Transverse colon (tissue), 4 donors: Measurements from ENCODE around the gene NTRK3.

ENCODE experiments used
- EP300 ChIP-seq: sonication (generic); formaldehyde crosslinking; IDR thresholded peaks from one replicate; pipeline ENCODE4 v1.6.1; 2017; ENCODE audit warnings: antibody characterized with exemption, low read depth
- POLR2A ChIP-seq: fragments of 450-650 bp; IDR thresholded peaks from one replicate; pipeline ENCODE4 v1.6.1; 2016; ENCODE audit warnings: antibody characterized with exemption, mild to moderate bottlenecking, moderate library complexity
- POLR2AphosphoS5 ChIP-seq, 3 donors: sonication (generic); formaldehyde crosslinking; IDR thresholded peaks; one replicate each; pipeline ENCODE4 v1.6.1; 2016; ENCODE audit warnings: antibody characterized with exemption in 3 of 3
- TF ChIP-seq, protein P1 (sequence below), 5 experiments: fragments of 200-600 bp in 3 of 5; fragments of 450-650 bp in 2 of 5; sonication (generic) in 3 of 5; IDR thresholded peaks; 1 replicate in 2 of 5; 2 replicates in 3 of 5; pipeline ENCODE4 v1.5.1; 2016 to 2017; ENCODE audit warnings: antibody characterized with exemption in 5 of 5, inconsistent platforms in 3 of 5, mild to moderate bottlenecking in 2 of 5, moderate library complexity in 1 of 5

DNA sequence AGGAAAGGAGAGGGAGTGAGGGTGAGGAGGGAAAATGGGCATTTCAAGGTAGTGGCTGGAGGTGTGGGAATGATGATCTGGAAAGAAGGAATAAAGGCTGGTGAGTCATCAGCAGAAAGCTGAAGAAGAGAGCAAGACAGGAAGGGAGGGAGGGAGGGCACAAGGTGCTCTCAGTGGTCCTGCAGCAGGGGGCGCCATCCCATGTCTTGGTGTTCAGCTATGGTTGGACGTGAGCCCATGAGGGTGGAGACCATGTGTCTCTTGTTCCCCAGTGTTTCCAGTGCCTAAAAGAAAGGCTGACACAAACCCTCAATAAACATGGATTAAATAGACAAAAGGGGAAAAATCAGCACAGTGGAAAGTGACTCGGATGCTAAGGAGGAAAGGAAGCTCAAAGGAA is 228.5 kb downstream of the NTRK3 start:
- TF ChIP-seq POLR2AphosphoS5 (IDR thresholded peaks at IDR 0.05) = no peak
- TF ChIP-seq, protein P1, sequence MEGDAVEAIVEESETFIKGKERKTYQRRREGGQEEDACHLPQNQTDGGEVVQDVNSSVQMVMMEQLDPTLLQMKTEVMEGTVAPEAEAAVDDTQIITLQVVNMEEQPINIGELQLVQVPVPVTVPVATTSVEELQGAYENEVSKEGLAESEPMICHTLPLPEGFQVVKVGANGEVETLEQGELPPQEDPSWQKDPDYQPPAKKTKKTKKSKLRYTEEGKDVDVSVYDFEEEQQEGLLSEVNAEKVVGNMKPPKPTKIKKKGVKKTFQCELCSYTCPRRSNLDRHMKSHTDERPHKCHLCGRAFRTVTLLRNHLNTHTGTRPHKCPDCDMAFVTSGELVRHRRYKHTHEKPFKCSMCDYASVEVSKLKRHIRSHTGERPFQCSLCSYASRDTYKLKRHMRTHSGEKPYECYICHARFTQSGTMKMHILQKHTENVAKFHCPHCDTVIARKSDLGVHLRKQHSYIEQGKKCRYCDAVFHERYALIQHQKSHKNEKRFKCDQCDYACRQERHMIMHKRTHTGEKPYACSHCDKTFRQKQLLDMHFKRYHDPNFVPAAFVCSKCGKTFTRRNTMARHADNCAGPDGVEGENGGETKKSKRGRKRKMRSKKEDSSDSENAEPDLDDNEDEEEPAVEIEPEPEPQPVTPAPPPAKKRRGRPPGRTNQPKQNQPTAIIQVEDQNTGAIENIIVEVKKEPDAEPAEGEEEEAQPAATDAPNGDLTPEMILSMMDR (IDR thresholded peaks at IDR 0.05) = no peak
- no peak for TF ChIP-seq POLR2A
- TF ChIP-seq EP300 = no peak
